T-helper 2 cell treated with Interferon-gamma antibody and Interleukin-4, amounts not matched to agents 100 ng/mL and 5 ng/mL, for 36 hours (primary cell): ENCODE data around the gene PIP4K2B. TPM values are rescaled to one million over a fixed set of nuclear protein-coding genes. Genes with fewer than 3 reads are reported as not detected.

Experiments used
- total RNA-seq: library from RNA; stranded (reverse); gene quantifications from 2 replicates; pipeline ENCODE4 v1.2.3, GENCODE V29; 2022

The PIP4K2B gene
- total RNA-seq, 1 donor from 2014 or later: 40.6 TPM

Other genes starting within 250 kb of the PIP4K2B start
- gene SRCIN1, start 193.6 kb downstream of the PIP4K2B start, total RNA-seq: 0.14 TPM in 1 of 2 replicates, not detected in the other
- gene EPOP, start 124.6 kb downstream of the PIP4K2B start, total RNA-seq: 7.2 and 7.3 TPM in 2 replicates
- 207 and 213 TPM in 2 replicates for gene MLLT6, start 94.3 kb downstream of the PIP4K2B start, total RNA-seq
- 47.0 and 47.5 TPM in 2 replicates for gene CISD3, start 69.2 kb downstream of the PIP4K2B start, total RNA-seq
- 1.7 and 2.2 TPM in 2 replicates for gene PCGF2, start 51.2 kb downstream of the PIP4K2B start, total RNA-seq
- 277 and 284 TPM in 2 replicates for gene PSMB3, start 46.8 kb downstream of the PIP4K2B start, total RNA-seq
- gene CWC25, start 25.8 kb upstream of the PIP4K2B start, total RNA-seq: 29.8 and 32.8 TPM in 2 replicates
- 1,220 and 1,230 TPM in 2 replicates for gene RPL23, start 54.2 kb upstream of the PIP4K2B start, total RNA-seq
- gene LASP1, start 70.5 kb upstream of the PIP4K2B start, total RNA-seq: 166 and 169 TPM in 2 replicates
- gene FBXO47, start 167.8 kb upstream of the PIP4K2B start, total RNA-seq: not detected in 2 replicates